SU-DHL-6 (cell line): ENCODE results near the gene TMPRSS9.

Experiments
- H2AFZ ChIP-seq: fragments of 200-600 bp; sonication (generic); 2 replicates; pipeline ENCODE4 v1.6.1; 2014; ENCODE audit warnings: low read depth, mild to moderate bottlenecking, moderate library complexity, mixed read lengths, antibody characterized with exemption, low read length; ENCODE audit not compliant: severe bottlenecking
- H3F3A ChIP-seq: fragments of 200-600 bp; shearing (Covaris generic); 2 replicates; pipeline ENCODE4 v1.6.0; 2016; ENCODE audit warnings: antibody characterized with exemption, mild to moderate bottlenecking; ENCODE audit not compliant: insufficient read depth
- H3K27ac ChIP-seq: fragments of 200-600 bp; sonication (generic); 2 replicates; pipeline ENCODE4 v1.5.1; 2016; ENCODE audit warnings: low read depth, mild to moderate bottlenecking, low read length, moderate library complexity, mixed read lengths
- H3K27me3 ChIP-seq: fragments of 200-600 bp; sonication (generic), shearing (Covaris generic); 2 replicates; pipeline ENCODE4 v1.6.0; 2014; ENCODE audit warnings: mild to moderate bottlenecking, low read length
- H3K36me3 ChIP-seq: fragments of 200-600 bp; sonication (generic); 2 replicates; pipeline ENCODE4 v1.6.1; 2014; ENCODE audit warnings: mild to moderate bottlenecking, low read length, mixed read lengths
- H3K4me2 ChIP-seq: fragments of 300-600, 200-600 bp; shearing (Covaris generic), sonication (generic); 2 replicates; pipeline ENCODE4 v1.6.0; 2014; ENCODE audit warnings: low read length, low read depth, mild to moderate bottlenecking; ENCODE audit not compliant: poor library complexity, severe bottlenecking
- H3K4me3 ChIP-seq: fragments of 200-600 bp; sonication (generic); 2 replicates; pipeline ENCODE4 v1.5.1; 2014; ENCODE audit warnings: antibody characterized with exemption, low read length, mild to moderate bottlenecking, mixed read lengths; ENCODE audit not compliant: insufficient read depth, poor library complexity, severe bottlenecking
- H3K79me2 ChIP-seq: fragments of 200-600 bp; sonication (generic); 2 replicates; pipeline ENCODE4 v1.6.1; 2014; ENCODE audit warnings: mild to moderate bottlenecking, low read length, moderate library complexity; ENCODE audit not compliant: insufficient read depth
- H3K9ac ChIP-seq: fragments of 200-600 bp; sonication (generic); 2 replicates; pipeline ENCODE4 v1.7.0; 2014; ENCODE audit warnings: mild to moderate bottlenecking, low read length
- H3K9me2 ChIP-seq: fragments of 200-600 bp; sonication (generic); replicated peaks from 2 replicates; pipeline ENCODE4 v1.6.1; 2014; ENCODE audit warnings: low read length; ENCODE audit not compliant: insufficient read depth
- H3K9me3 ChIP-seq: fragments of 200-600 bp; sonication (generic); 2 replicates; pipeline ENCODE4 v1.6.1; 2014; ENCODE audit warnings: low read length, mixed read lengths; ENCODE audit not compliant: insufficient read depth
- H4K20me1 ChIP-seq: fragments of 200-600 bp; sonication (generic); 2 replicates; pipeline ENCODE4 v1.6.1; 2014; ENCODE audit warnings: low read depth, mild to moderate bottlenecking, antibody characterized with exemption, low read length, moderate library complexity, mixed read lengths
- EZH2phosphoT487 ChIP-seq: fragments of 200-600 bp; sonication (generic), shearing (Covaris generic); conservative IDR thresholded peaks from 2 replicates; pipeline ENCODE4 v1.6.1; 2018; ENCODE audit warnings: mild to moderate bottlenecking, antibody characterized with exemption, low read length, moderate library complexity, mixed read lengths
- TF ChIP-seq, protein P1 (sequence below): fragments of 200-600 bp; sonication (generic); IDR thresholded peaks from one replicate; pipeline ENCODE4 v1.5.1; 2017; ENCODE audit warnings: antibody characterized with exemption, mild to moderate bottlenecking, low read length, moderate library complexity; ENCODE audit not compliant: insufficient read depth, poor library complexity, severe bottlenecking

TMPRSS9 gene

DNA sequence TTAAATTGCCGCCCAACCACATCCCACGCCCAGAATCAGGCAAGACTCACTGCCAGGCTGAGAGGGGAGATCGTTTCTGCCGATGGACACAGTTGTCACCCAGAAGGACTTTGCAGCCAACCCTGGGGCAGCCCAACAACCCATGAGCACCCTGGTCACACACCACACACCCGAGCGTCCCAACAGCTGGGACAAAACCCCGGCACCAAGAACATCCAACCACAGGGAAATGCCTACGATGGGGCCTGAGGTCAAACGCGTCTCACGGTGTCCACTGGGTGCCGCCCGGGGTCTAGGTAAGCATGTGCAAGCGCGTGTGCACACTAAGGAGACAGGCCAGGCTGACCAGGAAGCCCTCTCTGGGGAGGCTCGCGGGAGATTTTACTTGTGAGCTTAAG is 83.7 kb downstream of the TMPRSS9 start:
- H3K79me2 ChIP-seq: peaks cover 82% of the 10 kb centered on the region

DNA sequence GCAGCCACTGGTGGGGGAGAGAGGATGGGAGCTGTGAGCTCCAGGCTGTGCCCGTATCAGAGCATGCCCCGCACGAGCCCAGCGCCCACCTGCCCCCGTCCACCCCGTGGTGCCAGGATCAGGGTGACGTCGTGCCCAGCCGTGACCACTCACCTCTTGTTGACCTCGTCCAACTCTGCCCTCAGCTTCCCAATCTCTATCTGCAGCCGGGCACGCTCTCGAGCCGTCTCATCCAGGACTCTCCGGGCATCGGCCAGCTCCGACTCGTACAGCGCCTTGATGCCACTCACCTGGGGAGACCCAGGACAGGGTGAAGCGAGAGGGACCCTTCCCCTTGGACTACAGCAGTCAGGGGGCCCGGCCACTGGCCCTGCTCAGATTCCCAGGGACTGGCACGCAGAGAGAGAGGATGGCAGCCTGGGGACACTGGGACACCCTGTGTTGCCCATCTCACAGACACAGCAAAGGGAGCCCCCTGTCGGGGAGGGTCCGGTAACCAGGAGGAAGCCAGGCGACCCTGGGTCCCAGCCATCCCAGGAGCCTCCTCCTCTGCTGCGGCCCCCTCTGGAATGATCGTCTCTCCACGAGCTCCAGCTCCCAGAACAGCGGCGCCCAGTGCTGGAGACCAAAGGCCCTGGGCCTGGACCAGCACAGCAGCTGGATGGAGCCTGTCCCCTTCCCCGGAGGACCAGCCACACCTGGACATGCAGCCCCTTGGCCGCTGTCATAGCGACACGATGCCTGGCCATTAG is 84.4 kb downstream of the TMPRSS9 start:
- Histone ChIP-seq H3K4me3 (no peak overlapping the region), H3K36me3 (0 out of 2 replicates have a peak, but pooled peaks cover 3% of the 10 kb centered on the region), H3K9ac (no peak overlapping the region), H4K20me1 (peaks cover 7% of the 10 kb centered on the region), H2AFZ (no peak overlapping the region), H3K27me3 (no peaks in the 10 kb centered on the region), H3K9me2 (no peaks in the 10 kb centered on the region), H3K79me2 (peaks cover 82% of the 10 kb centered on the region), H3K27ac (no peak overlapping the region), H3K4me2 (no peak overlapping the region), H3F3A (no peaks in the 10 kb centered on the region), H3K9me3 (no peaks in the 10 kb centered on the region)
- TF ChIP-seq, protein P1, sequence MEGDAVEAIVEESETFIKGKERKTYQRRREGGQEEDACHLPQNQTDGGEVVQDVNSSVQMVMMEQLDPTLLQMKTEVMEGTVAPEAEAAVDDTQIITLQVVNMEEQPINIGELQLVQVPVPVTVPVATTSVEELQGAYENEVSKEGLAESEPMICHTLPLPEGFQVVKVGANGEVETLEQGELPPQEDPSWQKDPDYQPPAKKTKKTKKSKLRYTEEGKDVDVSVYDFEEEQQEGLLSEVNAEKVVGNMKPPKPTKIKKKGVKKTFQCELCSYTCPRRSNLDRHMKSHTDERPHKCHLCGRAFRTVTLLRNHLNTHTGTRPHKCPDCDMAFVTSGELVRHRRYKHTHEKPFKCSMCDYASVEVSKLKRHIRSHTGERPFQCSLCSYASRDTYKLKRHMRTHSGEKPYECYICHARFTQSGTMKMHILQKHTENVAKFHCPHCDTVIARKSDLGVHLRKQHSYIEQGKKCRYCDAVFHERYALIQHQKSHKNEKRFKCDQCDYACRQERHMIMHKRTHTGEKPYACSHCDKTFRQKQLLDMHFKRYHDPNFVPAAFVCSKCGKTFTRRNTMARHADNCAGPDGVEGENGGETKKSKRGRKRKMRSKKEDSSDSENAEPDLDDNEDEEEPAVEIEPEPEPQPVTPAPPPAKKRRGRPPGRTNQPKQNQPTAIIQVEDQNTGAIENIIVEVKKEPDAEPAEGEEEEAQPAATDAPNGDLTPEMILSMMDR: no peak
- no peak for TF ChIP-seq EZH2phosphoT487

More for the DNA sequence above, 83.7 kb downstream of the TMPRSS9 start:
- H2AFZ ChIP-seq: no peak overlapping the region
- no peak overlapping the region for H3K4me2 ChIP-seq
- H3K27me3 ChIP-seq: no peaks in the 10 kb centered on the region
- peaks cover 5% of the 10 kb centered on the region for H4K20me1 ChIP-seq
- H3K9ac ChIP-seq: no peak overlapping the region
- H3K27ac ChIP-seq: no peak overlapping the region
- no peaks in the 10 kb centered on the region for H3K9me3 ChIP-seq
- H3K36me3 ChIP-seq: 0 out of 2 replicates have a peak, but pooled peaks cover 3% of the 10 kb centered on the region
- H3K9me2 ChIP-seq: no peaks in the 10 kb centered on the region
- no peak for TF ChIP-seq EZH2phosphoT487
- TF ChIP-seq, protein P1: no peak
- H3F3A ChIP-seq: no peaks in the 10 kb centered on the region
- no peak overlapping the region for H3K4me3 ChIP-seq

DNA sequence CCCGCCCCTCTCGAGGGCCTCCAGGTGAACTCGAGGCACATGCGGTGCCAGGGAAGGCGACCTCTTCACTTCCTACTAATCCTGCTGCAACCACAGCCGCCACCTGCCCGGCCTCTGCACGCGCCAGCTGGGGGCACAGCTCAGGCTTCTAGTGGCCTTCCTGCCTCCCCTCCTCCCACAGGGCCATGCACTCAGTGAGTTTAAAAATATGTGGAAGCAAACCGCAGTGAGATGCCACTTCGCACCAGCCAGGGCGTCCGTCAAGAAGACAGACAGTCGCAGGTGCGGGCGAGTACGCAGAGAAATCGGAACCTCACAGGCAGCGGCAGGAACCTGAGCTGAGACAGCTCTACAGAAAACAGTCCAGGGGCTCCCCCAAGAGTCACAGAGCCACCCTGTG is 86.3 kb downstream of the TMPRSS9 start:
- Histone ChIP-seq H3K27ac (peak overlapping the region; percentile 72), H3K4me3 (no peak overlapping the region), H3K27me3 (no peaks in the 10 kb centered on the region), H3K79me2 (peaks cover 85% of the 10 kb centered on the region), H3K9ac (no peak overlapping the region), H3F3A (0 out of 2 replicates have a peak, but pooled peaks cover 4% of the 10 kb centered on the region), H4K20me1 (peaks cover 4% of the 10 kb centered on the region), H2AFZ (no peak overlapping the region), H3K4me2 (peak overlapping the region; percentile 26), H3K9me3 (no peaks in the 10 kb centered on the region), H3K36me3 (0 out of 2 replicates have a peak, but pooled peaks cover 3% of the 10 kb centered on the region), H3K9me2 (no peaks in the 10 kb centered on the region)
- TF ChIP-seq, protein P1: no peak
- TF ChIP-seq EZH2phosphoT487: no peak
